ENCODE measurements around the gene TPRG1L.

Gene TPRG1L

GRCh38 chr1:3593745-3594144 lies 31.1 kb upstream of the TPRG1L start:
- DNase-seq (ENCODE audit: low read depth) = no peak

GRCh38 chr1:3594706-3595377 lies 30.0 kb upstream of the TPRG1L start:
- DNase-seq (ENCODE audit: low read depth) = no peak

GRCh38 chr1:3595949-3596348 lies 28.9 kb upstream of the TPRG1L start:
- DNase-seq (ENCODE audit: low read depth) = no peak

GRCh38 chr1:3596663-3597598 lies 27.9 kb upstream of the TPRG1L start:
- no peak for DNase-seq (ENCODE audit: low read depth)

- DNase-seq (ENCODE audit: low read depth) = no peak
Measured at GRCh38 chr1:3597599-3597964, 27.2 kb upstream of the TPRG1L start.

GRCh38 chr1:3598051-3598491 lies 26.7 kb upstream of the TPRG1L start:
- DNase-seq (ENCODE audit: low read depth) = no peak

- no peak for DNase-seq (ENCODE audit: low read depth)
Measured at GRCh38 chr1:3598522-3599285, 26.1 kb upstream of the TPRG1L start.

- DNase-seq (ENCODE audit: low read depth) = no peak
Measured at GRCh38 chr1:3599286-3599811, 25.5 kb upstream of the TPRG1L start.

- DNase-seq (ENCODE audit: low read depth) = no peak
Measured at GRCh38 chr1:3599816-3600215, 25.0 kb upstream of the TPRG1L start.

GRCh38 chr1:3600354-3600753 lies 24.5 kb upstream of the TPRG1L start:
- DNase-seq (ENCODE audit: low read depth) = no peak

- no peak for DNase-seq (ENCODE audit: low read depth)
Measured at GRCh38 chr1:3601743-3602142, 23.1 kb upstream of the TPRG1L start.

- DNase-seq (ENCODE audit: low read depth) = no peak
Measured at GRCh38 chr1:3602375-3602774, 22.4 kb upstream of the TPRG1L start.

GRCh38 chr1:3603156-3603555 lies 21.7 kb upstream of the TPRG1L start:
- no peak for DNase-seq (ENCODE audit: low read depth)

- DNase-seq (ENCODE audit: low read depth) = no peak
Measured at GRCh38 chr1:3603571-3604467, 21.0 kb upstream of the TPRG1L start.

- no peak for DNase-seq (ENCODE audit: low read depth)
Measured at GRCh38 chr1:3604468-3604974, 20.3 kb upstream of the TPRG1L start.

GRCh38 chr1:3604997-3605823 lies 19.6 kb upstream of the TPRG1L start:
- no peak for DNase-seq (ENCODE audit: low read depth)

- DNase-seq (ENCODE audit: low read depth) = no peak
Measured at GRCh38 chr1:3606779-3607702, 17.8 kb upstream of the TPRG1L start.

GRCh38 chr1:3607703-3608065 lies 17.1 kb upstream of the TPRG1L start:
- no peak for DNase-seq (ENCODE audit: low read depth)

- no peak for DNase-seq (ENCODE audit: low read depth)
Measured at GRCh38 chr1:3608154-3608553, 16.7 kb upstream of the TPRG1L start.
